ENCODE results near the gene C1orf159. TPM values are rescaled to one million over a fixed set of nuclear protein-coding genes. Genes with fewer than 3 reads are reported as not detected.

The C1orf159 gene
- total and polyA plus RNA-seq, 9 of the 15 experiments (the other 6 are each of a cell fraction or from before 2014, with no cell fraction given): 0.28 to 54.9 (median 10.6) TPM

DNA sequence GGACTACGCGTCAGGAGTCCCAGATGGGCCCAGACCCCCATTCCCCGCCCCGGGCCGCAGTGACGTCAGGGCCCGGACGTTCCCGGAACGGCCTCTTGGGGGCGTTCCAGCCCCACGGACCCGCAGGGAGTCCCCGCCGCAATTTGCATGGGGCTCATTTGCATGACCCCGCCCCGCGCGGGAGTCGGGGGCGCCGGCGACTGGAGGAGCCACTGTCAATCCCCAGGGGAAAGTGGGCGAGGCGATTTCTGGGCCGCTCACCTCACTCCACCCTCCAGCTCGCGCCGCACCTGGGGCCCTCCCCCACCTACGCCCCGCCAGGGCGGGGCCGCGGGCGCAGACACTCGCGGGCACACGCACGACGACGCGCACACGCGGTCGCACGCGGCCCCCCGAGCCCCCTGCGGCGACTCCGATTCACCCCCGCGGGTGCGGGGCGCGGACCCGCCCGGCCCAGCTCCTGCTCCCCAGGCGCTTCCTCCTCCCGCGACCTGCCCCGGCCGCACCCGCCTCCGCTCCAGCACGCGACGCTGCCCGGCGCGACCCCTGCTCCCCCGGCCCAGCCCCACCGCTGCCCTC lies 82.8 kb downstream of the C1orf159 start (continued):
- TF ChIP-seq JUND (IDR thresholded peaks at IDR 0.05; ENCODE audit: borderline replicate concordance, low read depth, low read length): peak; percentile 85
- TF ChIP-seq JUND (tag; IDR thresholded peaks at IDR 0.05; ENCODE audit: borderline replicate concordance, low read depth, low read length): peak; percentile 62; the same call in 1 of the 3 replicates
- TF ChIP-seq MAFG (tag; conservative IDR thresholded peaks at IDR 0.05): no peak
- TF ChIP-seq, protein P1, sequence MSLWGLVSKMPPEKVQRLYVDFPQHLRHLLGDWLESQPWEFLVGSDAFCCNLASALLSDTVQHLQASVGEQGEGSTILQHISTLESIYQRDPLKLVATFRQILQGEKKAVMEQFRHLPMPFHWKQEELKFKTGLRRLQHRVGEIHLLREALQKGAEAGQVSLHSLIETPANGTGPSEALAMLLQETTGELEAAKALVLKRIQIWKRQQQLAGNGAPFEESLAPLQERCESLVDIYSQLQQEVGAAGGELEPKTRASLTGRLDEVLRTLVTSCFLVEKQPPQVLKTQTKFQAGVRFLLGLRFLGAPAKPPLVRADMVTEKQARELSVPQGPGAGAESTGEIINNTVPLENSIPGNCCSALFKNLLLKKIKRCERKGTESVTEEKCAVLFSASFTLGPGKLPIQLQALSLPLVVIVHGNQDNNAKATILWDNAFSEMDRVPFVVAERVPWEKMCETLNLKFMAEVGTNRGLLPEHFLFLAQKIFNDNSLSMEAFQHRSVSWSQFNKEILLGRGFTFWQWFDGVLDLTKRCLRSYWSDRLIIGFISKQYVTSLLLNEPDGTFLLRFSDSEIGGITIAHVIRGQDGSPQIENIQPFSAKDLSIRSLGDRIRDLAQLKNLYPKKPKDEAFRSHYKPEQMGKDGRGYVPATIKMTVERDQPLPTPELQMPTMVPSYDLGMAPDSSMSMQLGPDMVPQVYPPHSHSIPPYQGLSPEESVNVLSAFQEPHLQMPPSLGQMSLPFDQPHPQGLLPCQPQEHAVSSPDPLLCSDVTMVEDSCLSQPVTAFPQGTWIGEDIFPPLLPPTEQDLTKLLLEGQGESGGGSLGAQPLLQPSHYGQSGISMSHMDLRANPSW (CRISPR knock-in tag; IDR thresholded peaks at IDR 0.05): no peak
- no peak for TF ChIP-seq BCOR (IDR thresholded peaks at IDR 0.05)
- TF ChIP-seq ZFP1 (CRISPR knock-in tag; IDR thresholded peaks at IDR 0.05): no peak
- TF ChIP-seq BMI1 (IDR thresholded peaks at IDR 0.05; ENCODE audit: low read length): no peak
- TF ChIP-seq SLC30A9 (CRISPR knock-in tag; IDR thresholded peaks at IDR 0.05): no peak
- no peak for TF ChIP-seq RUNX1 (IDR thresholded peaks at IDR 0.05; ENCODE audit: low read depth)
- no peak for TF ChIP-seq ZNF3 (CRISPR knock-in tag; IDR thresholded peaks at IDR 0.05)
- TF ChIP-seq TCF7 (IDR thresholded peaks at IDR 0.05; ENCODE audit: borderline replicate concordance): no peak
- TF ChIP-seq, protein P2, sequence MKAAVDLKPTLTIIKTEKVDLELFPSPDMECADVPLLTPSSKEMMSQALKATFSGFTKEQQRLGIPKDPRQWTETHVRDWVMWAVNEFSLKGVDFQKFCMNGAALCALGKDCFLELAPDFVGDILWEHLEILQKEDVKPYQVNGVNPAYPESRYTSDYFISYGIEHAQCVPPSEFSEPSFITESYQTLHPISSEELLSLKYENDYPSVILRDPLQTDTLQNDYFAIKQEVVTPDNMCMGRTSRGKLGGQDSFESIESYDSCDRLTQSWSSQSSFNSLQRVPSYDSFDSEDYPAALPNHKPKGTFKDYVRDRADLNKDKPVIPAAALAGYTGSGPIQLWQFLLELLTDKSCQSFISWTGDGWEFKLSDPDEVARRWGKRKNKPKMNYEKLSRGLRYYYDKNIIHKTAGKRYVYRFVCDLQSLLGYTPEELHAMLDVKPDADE (conservative IDR thresholded peaks at IDR 0.05; ENCODE audit: control insufficient read depth, low read depth, low read length): no peak; the same call in 1 of the 2 replicates
- TF ChIP-seq NCOA6 (IDR thresholded peaks at IDR 0.05): no peak
- peak; percentile 82 for TF ChIP-seq CXXC5 (CRISPR knock-in tag; IDR thresholded peaks at IDR 0.05)
- TF ChIP-seq, protein P3, sequence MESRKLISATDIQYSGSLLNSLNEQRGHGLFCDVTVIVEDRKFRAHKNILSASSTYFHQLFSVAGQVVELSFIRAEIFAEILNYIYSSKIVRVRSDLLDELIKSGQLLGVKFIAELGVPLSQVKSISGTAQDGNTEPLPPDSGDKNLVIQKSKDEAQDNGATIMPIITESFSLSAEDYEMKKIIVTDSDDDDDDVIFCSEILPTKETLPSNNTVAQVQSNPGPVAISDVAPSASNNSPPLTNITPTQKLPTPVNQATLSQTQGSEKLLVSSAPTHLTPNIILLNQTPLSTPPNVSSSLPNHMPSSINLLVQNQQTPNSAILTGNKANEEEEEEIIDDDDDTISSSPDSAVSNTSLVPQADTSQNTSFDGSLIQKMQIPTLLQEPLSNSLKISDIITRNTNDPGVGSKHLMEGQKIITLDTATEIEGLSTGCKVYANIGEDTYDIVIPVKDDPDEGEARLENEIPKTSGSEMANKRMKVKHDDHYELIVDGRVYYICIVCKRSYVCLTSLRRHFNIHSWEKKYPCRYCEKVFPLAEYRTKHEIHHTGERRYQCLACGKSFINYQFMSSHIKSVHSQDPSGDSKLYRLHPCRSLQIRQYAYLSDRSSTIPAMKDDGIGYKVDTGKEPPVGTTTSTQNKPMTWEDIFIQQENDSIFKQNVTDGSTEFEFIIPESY (CRISPR knock-in tag; IDR thresholded peaks at IDR 0.05): peak; percentile 52; the same call in 1 of the 2 replicates
- TF ChIP-seq, protein P4, sequence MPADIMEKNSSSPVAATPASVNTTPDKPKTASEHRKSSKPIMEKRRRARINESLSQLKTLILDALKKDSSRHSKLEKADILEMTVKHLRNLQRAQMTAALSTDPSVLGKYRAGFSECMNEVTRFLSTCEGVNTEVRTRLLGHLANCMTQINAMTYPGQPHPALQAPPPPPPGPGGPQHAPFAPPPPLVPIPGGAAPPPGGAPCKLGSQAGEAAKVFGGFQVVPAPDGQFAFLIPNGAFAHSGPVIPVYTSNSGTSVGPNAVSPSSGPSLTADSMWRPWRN (IDR thresholded peaks at IDR 0.05; ENCODE audit: low read depth): no peak
- no peak for TF ChIP-seq ZNF764 (CRISPR knock-in tag; IDR thresholded peaks at IDR 0.05; ENCODE audit: low read depth)
- no peak for TF ChIP-seq ZFP36 (IDR thresholded peaks at IDR 0.05; ENCODE audit: low read depth, low read length, partially characterized antibody)
- TF ChIP-seq HDAC3 (IDR thresholded peaks at IDR 0.05; ENCODE audit: borderline replicate concordance, partially characterized antibody): no peak
- TF ChIP-seq ATF1 (CRISPR knock-in tag; IDR thresholded peaks at IDR 0.05): peak; percentile 64
- peak; percentile 96 for TF ChIP-seq ATF1 (tag; IDR thresholded peaks at IDR 0.05)
- TF ChIP-seq HMGN3 (IDR thresholded peaks at IDR 0.05; ENCODE audit: borderline replicate concordance, extremely low read depth, insufficient read length, low read depth, low read length): no peak
- TF ChIP-seq STAT5B (CRISPR knock-in tag; IDR thresholded peaks at IDR 0.05): no peak
